Activated gamma-delta T cell treated with anti-CD3 and anti-CD28 coated beads, Interleukin-2, amount 50 U/mL, for 16 hours (primary cell): ENCODE results near the gene TPD52L1.
"Not testable (repeated sequence)": the region's sequence is repeated elsewhere in the genome, so short reads cannot be mapped to it uniquely, and the experiment has no call there.

Experiments used
- DNase-seq: peaks from one replicate; pipeline ENCODE4 v3.0.0-alpha.2; 2020; ENCODE audit warnings: low read depth

The TPD52L1 gene, protein sequence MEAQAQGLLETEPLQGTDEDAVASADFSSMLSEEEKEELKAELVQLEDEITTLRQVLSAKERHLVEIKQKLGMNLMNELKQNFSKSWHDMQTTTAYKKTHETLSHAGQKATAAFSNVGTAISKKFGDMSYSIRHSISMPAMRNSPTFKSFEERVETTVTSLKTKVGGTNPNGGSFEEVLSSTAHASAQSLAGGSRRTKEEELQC

DNA sequence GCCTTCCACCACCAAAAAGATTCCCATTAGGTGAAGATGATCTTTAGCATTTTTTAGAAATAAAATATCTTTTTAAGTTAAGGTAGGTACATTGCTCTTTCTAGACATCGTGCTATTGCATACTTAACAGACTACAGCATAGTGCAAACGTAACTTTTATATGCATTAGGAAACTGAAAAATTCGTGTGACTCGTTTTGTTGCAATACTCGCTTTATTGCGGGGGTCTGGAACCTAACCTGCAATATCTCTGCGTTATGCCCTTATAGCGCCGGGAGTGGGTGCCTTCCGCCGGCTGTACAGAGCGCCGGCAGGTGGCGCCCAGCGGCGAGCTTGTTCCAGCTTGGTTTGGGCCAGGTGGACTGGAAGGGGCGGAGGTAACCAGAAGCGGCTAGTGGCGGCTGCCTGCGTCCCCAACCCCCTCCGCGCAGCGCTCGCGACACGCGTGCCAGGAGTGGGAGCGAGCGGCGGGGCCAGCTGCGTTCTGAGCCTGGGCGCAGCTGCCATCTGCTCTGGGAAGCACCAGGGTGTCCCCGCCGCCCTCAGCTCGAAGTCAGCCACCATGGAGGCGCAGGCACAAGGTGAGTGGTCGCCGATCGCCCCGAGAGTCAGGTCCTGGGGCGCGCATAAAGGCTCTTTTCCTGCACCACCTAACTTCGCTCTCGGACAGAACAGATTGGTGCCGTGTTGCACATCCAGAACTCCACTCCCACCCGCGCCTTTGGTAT is at the start of gene TPD52L1:
TPD52L1 (plus strand) TSS at position 383 of the 727 bp plus-strand sequence; CDS start at position 562, 179 bp downstream.
- DNase-seq: peak; percentile 14

- DNase-seq: no peak
Observed at GRCh38 chr6:125104425-125104824, 49.1 kb upstream of the TPD52L1 start.

GRCh38 chr6:125107048-125107447 is 46.5 kb upstream of the TPD52L1 start:
- DNase-seq: no peak

DNA sequence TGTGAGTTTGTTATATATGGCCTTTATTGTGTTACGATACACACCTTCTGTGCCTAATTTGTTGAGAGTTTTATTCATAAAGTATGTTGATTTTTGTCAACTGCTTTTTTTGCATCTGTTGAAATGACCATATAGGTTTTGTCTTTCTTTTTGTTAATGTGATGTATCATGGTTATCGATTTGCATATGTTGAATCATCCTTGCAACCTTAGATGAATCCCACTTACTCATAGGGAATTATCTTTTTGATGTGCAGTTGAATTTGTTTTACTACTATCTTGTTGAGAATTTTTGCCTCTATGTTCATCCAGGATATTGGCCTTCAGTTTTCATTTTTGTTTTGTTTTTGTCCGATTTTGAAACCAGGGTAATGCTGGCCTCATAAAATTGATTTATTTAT is 45.7 kb upstream of the TPD52L1 start:
- DNase-seq: no peak

- no peak for DNase-seq
Observed at GRCh38 chr6:125110056-125110455, 43.5 kb upstream of the TPD52L1 start.

- no peak for DNase-seq
Observed at GRCh38 chr6:125111219-125111983, 42.2 kb upstream of the TPD52L1 start.

- no peak for DNase-seq
Observed at GRCh38 chr6:125112934-125113333, 40.6 kb upstream of the TPD52L1 start.

DNA sequence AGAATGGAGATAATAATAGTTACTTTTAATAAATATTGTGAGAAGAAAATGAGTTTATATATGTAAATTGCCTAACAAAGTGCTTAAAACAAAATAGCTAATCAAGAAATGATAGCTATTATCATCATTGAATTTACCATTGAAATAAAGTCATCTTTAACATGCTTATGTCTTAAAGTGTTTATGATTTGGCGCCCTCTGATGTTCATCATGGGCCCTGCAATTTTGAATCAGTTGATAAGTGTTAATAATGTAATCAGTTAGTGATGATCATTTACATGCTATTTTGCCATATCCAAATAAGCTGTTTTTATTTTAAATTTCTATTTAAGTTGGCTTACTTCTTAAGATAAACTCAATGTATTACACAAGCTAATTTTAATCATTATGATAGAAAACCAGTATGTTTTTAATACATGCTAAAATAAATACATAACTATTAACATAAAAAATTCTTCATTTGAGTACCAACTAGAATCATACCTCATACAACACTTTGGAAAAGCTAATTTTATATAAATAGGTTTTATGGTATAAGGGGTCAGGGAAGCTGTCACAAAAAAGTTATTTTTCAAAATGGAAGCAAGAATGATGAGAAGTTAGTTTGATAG is 39.2 kb upstream of the TPD52L1 start:
- DNase-seq: no peak

DNA sequence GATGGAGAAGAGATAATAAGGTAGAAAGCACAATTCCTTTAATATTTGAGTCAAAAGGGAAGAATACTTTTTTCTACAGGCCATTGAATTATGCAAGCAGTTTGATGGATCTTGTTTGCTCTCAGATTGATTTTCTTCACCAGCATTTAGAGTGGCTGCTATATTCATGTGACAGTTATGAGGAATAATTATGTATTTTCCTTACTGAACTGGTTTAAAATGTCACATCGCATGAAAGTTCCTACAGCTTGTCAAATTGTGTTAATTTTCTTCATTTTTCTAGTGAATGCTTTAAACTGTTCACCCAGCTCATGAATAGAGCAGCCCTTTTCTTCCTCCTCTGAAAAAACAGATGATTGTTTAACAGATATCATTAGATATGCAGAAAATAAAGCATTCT is 37.4 kb upstream of the TPD52L1 start:
- no peak for DNase-seq

GRCh38 chr6:125116710-125117109 is 36.9 kb upstream of the TPD52L1 start:
- no peak for DNase-seq

GRCh38 chr6:125117818-125118217 is 35.8 kb upstream of the TPD52L1 start:
- no peak for DNase-seq

- DNase-seq: no peak
Observed at GRCh38 chr6:125120054-125120590, 33.5 kb upstream of the TPD52L1 start.

GRCh38 chr6:125121894-125122293 is 31.7 kb upstream of the TPD52L1 start:
- no peak for DNase-seq

- DNase-seq: no peak
Observed at GRCh38 chr6:125123051-125123450, 30.5 kb upstream of the TPD52L1 start.

- DNase-seq: no peak
Observed at GRCh38 chr6:125123468-125124048, 30.0 kb upstream of the TPD52L1 start.

DNA sequence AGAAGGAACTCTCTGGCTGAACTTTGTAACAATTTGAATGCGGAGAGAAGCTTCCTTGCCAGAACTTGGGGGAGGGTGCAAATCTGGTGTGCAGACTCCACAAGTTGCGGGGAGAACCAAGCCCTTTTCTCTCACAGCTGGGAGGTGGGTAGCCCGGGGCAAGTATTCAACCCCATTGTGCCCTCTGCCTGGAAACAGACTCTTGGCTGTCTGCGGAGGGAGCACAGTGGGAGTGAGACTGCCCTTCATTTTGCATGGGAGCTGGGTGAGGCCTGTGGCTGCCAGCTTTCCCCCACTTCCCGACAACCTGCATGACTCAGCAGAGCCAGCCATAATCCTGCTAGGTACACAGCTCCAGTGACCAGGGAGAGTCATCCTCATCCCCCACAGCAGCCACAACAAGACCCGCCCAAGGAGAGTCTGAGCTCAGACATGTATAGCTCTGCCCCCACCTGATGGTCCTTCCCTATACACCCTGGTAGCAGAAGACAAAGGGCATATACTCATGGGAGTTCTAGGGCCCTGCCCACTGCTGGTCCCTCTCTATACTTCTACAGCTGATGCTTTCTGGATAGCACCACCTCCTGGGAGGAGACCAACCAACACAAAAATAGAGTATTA is 29.4 kb upstream of the TPD52L1 start:
- DNase-seq: no peak

DNA sequence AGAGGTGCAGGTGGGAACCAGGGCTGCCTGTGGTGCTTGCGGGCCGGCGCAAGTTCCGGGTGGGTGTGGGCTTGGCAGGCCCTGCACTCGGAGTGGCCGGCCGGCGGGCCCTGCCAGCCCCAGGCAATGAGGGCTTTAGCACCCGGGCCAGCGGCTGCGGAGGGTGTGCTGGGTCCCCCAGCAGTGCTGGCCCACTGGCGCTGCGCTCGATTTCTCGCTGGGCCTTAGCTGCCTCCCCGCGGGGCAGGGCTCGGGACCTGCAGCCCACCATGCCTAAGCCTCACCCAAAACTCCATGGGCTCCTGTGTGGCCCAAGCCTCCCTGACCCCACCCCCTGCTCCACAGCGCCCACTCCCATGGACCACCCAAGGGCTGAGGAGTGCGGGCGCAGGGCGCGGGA is 27.7 kb upstream of the TPD52L1 start:
- DNase-seq: not testable (repeated sequence)

- no peak for DNase-seq
Observed at GRCh38 chr6:125129354-125129753, 24.2 kb upstream of the TPD52L1 start.

DNA sequence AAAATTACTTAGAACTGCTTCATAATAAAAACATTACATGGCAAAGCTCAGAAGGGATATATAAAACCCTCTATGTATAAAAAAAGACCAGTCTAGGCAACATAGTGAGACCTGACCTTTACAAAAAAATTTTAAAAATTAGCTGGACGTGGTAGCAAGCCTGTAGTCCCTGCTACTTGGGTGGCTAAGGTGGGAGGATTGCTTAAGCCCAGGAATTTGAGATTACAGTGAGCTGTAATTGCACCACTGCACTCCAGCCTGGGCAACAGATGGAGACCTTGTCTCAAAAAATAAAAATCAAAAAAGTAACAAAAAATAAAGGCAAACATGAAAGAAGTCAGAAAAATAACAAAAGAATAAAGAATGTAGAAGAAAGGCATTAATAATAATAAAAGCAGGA is 21.5 kb upstream of the TPD52L1 start:
- DNase-seq: no peak

GRCh38 chr6:125136378-125136777 is 17.2 kb upstream of the TPD52L1 start:
- DNase-seq: no peak

DNA sequence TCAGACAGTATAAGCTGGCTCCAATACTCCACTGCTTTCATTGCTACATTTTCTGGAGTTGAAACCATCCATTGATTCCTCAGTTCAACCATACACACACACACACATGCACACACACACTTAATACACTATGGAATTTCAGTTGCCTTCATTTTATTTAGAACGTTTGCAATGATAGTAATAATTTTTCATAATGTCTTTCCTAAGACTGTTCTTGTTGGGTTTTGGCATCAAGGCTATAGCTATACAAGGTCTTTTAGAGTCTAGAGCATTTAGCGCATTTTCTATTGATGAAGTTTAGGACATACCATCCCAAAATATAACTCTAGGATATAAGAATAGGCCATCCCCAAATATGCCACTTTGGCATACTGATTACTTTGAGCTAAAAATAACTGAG is 15.5 kb upstream of the TPD52L1 start:
- DNase-seq: no peak

DNA sequence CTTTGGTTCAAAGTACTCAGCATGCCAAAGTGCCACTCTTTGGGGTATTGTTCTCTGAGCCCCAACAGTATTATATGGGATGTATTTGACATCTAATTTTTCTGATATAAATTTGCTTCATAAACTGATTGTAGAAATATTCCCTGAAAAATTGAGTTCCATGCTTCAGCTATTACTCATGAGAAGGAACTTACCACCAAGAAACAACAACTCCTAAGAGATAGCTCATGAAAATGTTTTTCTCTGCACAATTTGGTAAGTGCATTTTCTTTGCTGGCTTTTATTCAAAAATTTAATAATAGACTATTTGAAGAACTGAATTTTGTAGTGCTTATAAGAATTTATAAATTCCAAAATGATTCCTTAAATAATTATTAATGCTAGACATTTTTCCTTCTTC is 12.8 kb upstream of the TPD52L1 start:
- DNase-seq: no peak
